ENCODE measurements around the gene XRCC2. TPM values are rescaled to one million over a fixed set of nuclear protein-coding genes. Genes with fewer than 3 reads are reported as not detected.

The XRCC2 gene
- total and polyA plus RNA-seq, 2 of the 8 experiments (the other 6 are each of a cell fraction or from before 2014, with no cell fraction given), result 14.6 to 34.0 TPM

- DNase-seq (ENCODE audit: low read depth in 1 of 2, low spot score in 2 of 2) (no peak), FAIRE-seq (no peak)
- no peak overlapping the region for H4K5ac ChIP-seq (ENCODE audit: insufficient read length, low read depth, low read length)
- no peaks in the 10 kb centered on the region for H3K27me3 ChIP-seq (replicated peaks in 1 of 4; ENCODE audit: control insufficient read depth in 3 of 4, extremely low read depth in 1 of 4, insufficient read depth in 3 of 4, low read length in 3 of 4)
- no peak overlapping the region for H2BK120ac ChIP-seq (replicated peaks; ENCODE audit: low read depth, low read length)
- H2BK12ac ChIP-seq (ENCODE audit: low read depth, low read length), result no peak overlapping the region
- H3K56ac ChIP-seq (replicated peaks; ENCODE audit: insufficient read length, low read depth, low read length), result no peak overlapping the region
- H3K4me2 ChIP-seq (ENCODE audit: insufficient read depth in 1 of 2, low read depth in 2 of 2, low read length in 2 of 2), result no peak overlapping the region
- no peaks in the 10 kb centered on the region for H3K23me2 ChIP-seq (ENCODE audit: low read depth, low read length)
- H3K36me3 ChIP-seq (ENCODE audit: control insufficient read depth in 2 of 4, insufficient read depth in 4 of 4, low read length in 3 of 4), result peaks cover 12 to 55% (median 35%) of the 10 kb centered on the region in 4 experiments
- H4K20me1 ChIP-seq (replicated peaks in 1 of 2; ENCODE audit: control insufficient read depth in 1 of 2, insufficient read depth in 2 of 2, low read length in 2 of 2), result peaks cover 0 to 2% of the 10 kb centered on the region in 2 experiments
- H3K4me3 ChIP-seq (ENCODE audit: extremely low read depth in 1 of 4, insufficient read depth in 2 of 4, low read depth in 3 of 4, low read length in 4 of 4), result no peak overlapping the region
- H3K27ac ChIP-seq (ENCODE audit: low read depth, low read length), result no peak overlapping the region
- POLR2A ChIA-PET (ENCODE audit: partially characterized antibody), result interaction anchor here (0.5 to 2.2 kb wide), 4 partner anchors 10 to 60 kb away, joined by 3 to 6 read pairs (median 4); no protein-coding TSS in a partner anchor
- H3K9ac ChIP-seq (replicated peaks in 1 of 4; ENCODE audit: extremely low read depth in 1 of 4, low read depth in 3 of 4, low read length in 3 of 4), result no peak overlapping the region
- H3K79me1 ChIP-seq (ENCODE audit: low read depth, low read length), result no peaks in the 10 kb centered on the region
- no peak overlapping the region for H3K14ac ChIP-seq (ENCODE audit: insufficient read length)
- H2BK5ac ChIP-seq (ENCODE audit: low read depth, low read length), result no peak overlapping the region
- no peak overlapping the region for H4K91ac ChIP-seq (replicated peaks; ENCODE audit: insufficient read length, low read length)
- WGBS, 2 experiments (ENCODE audit: extremely low coverage in 1 of 2, insufficient coverage in 1 of 2, insufficient read length in 1 of 2, insufficient replicate concordance in 2 of 2, low coverage in 1 of 2, low lambda C conversion rate in 2 of 2, missing lambda C conversion rate in 1 of 2), result 89% methylated on average over 2 of the region's 2 CpGs; no CpG with 5 or more reads in 1 of the 2 experiments
- CTCF ChIA-PET (ENCODE audit: partially characterized antibody), result interaction anchor here (0.7 kb wide), 1 partner anchor 208 kb away, joined by 3 read pairs; no protein-coding TSS in a partner anchor
- no peaks in the 10 kb centered on the region; a peak in 1 of 4 replicates for H3K9me3 ChIP-seq (ENCODE audit: insufficient read depth in 2 of 2, low read depth in 1 of 2, low read length in 1 of 2)
- H3K18ac ChIP-seq (ENCODE audit: extremely low read depth, low read length), result no peak overlapping the region
- H3K4me1 ChIP-seq (replicated peaks in 1 of 4; ENCODE audit: control insufficient read depth in 3 of 4, insufficient read depth in 4 of 4, low read length in 3 of 4), result no peaks in the 10 kb centered on the region
- H2BK15ac ChIP-seq (ENCODE audit: low read length), result no peak overlapping the region
- no peak overlapping the region for H2BK20ac ChIP-seq (ENCODE audit: low read length)
- peaks cover 0 to 7% of the 10 kb centered on the region in 2 experiments; a peak in 1 of 4 replicates for H3K79me2 ChIP-seq (ENCODE audit: control insufficient read depth in 1 of 2, insufficient read depth in 2 of 2, low read length in 2 of 2)
- no peak overlapping the region for H4K8ac ChIP-seq (ENCODE audit: extremely low read depth, insufficient read depth, low read length)
- H2AFZ ChIP-seq (ENCODE audit: low read length), result no peak overlapping the region
- no peak overlapping the region for H3K4ac ChIP-seq (replicated peaks; ENCODE audit: insufficient read length, low read depth, low read length)
- no peak overlapping the region for H2AK5ac ChIP-seq (ENCODE audit: low read depth, low read length)
- H3K23ac ChIP-seq (ENCODE audit: insufficient read length), result no peak overlapping the region
- TF ChIP-seq JUN (IDR thresholded peaks at IDR 0.05; ENCODE audit: low read depth, low read length), result no peak
- no peak for TF ChIP-seq HDAC6 (IDR thresholded peaks at IDR 0.05; ENCODE audit: low read depth, low read length)
- no peak for TF ChIP-seq ASH2L (IDR thresholded peaks at IDR 0.05; ENCODE audit: low read length)
- no peak for TF ChIP-seq POLR2AphosphoS5 (IDR thresholded peaks at IDR 0.05; ENCODE audit: low read depth, low read length)
- no peak for TF ChIP-seq CHD1 (IDR thresholded peaks at IDR 0.05; ENCODE audit: low read depth, low read length)
- no peak for TF ChIP-seq SUZ12 (IDR thresholded peaks at IDR 0.05; ENCODE audit: low read length)
- no peak for TF ChIP-seq ATF2 (IDR thresholded peaks at IDR 0.05; ENCODE audit: low read length)
- TF ChIP-seq PHF8 (conservative IDR thresholded peaks at IDR 0.05; ENCODE audit: low read depth, low read length), result no peak
- no peak for TF ChIP-seq CTBP2 (IDR thresholded peaks at IDR 0.05; ENCODE audit: borderline replicate concordance, insufficient read depth, insufficient read length, low read length)
- TF ChIP-seq EZH2 (IDR thresholded peaks at IDR 0.05; ENCODE audit: low read depth, low read length, severe bottlenecking), result no peak
- no peak for TF ChIP-seq CBX5 (IDR thresholded peaks at IDR 0.05; ENCODE audit: low read depth, low read length)
- TF ChIP-seq CHD2 (IDR thresholded peaks at IDR 0.05; ENCODE audit: low read length), result no peak
- TF ChIP-seq SIX5 (IDR thresholded peaks at IDR 0.05; ENCODE audit: low read depth, low read length), result no peak
Measured at GRCh38 chr7:152649220-152649619, 26.7 kb downstream of the XRCC2 start.

All from H1 (cell line).